ENCODE results near the gene LSMEM2. TPM values are rescaled to one million over a fixed set of nuclear protein-coding genes. Genes with fewer than 3 reads are reported as not detected.

Gene LSMEM2
- total and polyA plus RNA-seq, 12 donors = 1.9 to 45.2 (median 31.7) TPM

GRCh38 chr3:50297896-50298725 is 19.2 kb downstream of the LSMEM2 start:
- intact Hi-C loops (cut with DNase I) = no loop called here
- Histone ChIP-seq H3K27ac (peak overlapping the region; percentile 87 to 96 (median 95)), H3K36me3 (peaks cover 0 to 22% (median 0%) of the 10 kb centered on the region in 9 donors), H3K4me1 (peaks cover 23 to 56% (median 48%) of the 10 kb centered on the region in 9 donors), H3K9me3 (no peaks in the 10 kb centered on the region), H3K27me3 (no peaks in the 10 kb centered on the region), H3K4me3 (peak overlapping the region; percentile 52 to 82 (median 68))
- DNase-seq (no peak), ATAC-seq (no peak)
- WGBS, 2 donors = 46 to 59% methylated on average over 9 of the region's 9 CpGs
- TF ChIP-seq CTCF (IDR thresholded peaks at IDR 0.05) = peak in 1 of 9 donors; percentile 5

GRCh38 chr3:50298836-50299637 is 20.1 kb downstream of the LSMEM2 start, which contains the start of the genes HYAL3 and NAA80:
HYAL3 (minus strand) TSS chr3:50299405; CDS start chr3:50295602, 3,803 bp downstream.
NAA80 (minus strand) TSS chr3:50299405; CDS start chr3:50297463, 1,942 bp downstream.
- 0 to 1% methylated on average over 61 of the region's 61 CpGs for WGBS, 2 donors
- peak in 8 of 9 donors; percentile 16 to 52 (median 42) for TF ChIP-seq CTCF (IDR thresholded peaks at IDR 0.05)
- Histone ChIP-seq H3K27me3 (no peaks in the 10 kb centered on the region), H3K4me1 (peaks cover 22 to 59% (median 52%) of the 10 kb centered on the region in 9 donors), H3K9me3 (no peaks in the 10 kb centered on the region), H3K36me3 (peaks cover 0 to 22% (median 0%) of the 10 kb centered on the region in 9 donors), H3K4me3 (peak within 1 kb of the TSS; percentile 52 to 82 (median 68)), H3K27ac (peak within 1 kb of the TSS; percentile 87 to 96 (median 95))
- peak; percentile 86 to 91 (median 90) for ATAC-seq
- DNase-seq = peak; percentile 99 to 100
- intact Hi-C loops (cut with DNase I) = no loop called here

- peaks cover 22 to 59% (median 52%) of the 10 kb centered on the region in 9 donors for H3K4me1 ChIP-seq
- TF ChIP-seq CTCF (IDR thresholded peaks at IDR 0.05) = no peak
- ATAC-seq (no peak), DNase-seq (no peak)
- intact Hi-C loops (cut with DNase I) = no loop called here
- peak overlapping the region; percentile 16 to 82 (median 57) for H3K4me3 ChIP-seq
- H3K9me3 ChIP-seq = no peaks in the 10 kb centered on the region
- H3K36me3 ChIP-seq = peaks cover 0 to 22% (median 0%) of the 10 kb centered on the region in 9 donors
- H3K27ac ChIP-seq = peak overlapping the region; percentile 66 to 95 (median 94)
- WGBS, 2 donors = 0 to 1% methylated on average over 12 of the region's 12 CpGs
- no peaks in the 10 kb centered on the region for H3K27me3 ChIP-seq
These were observed 20.7 kb downstream of the LSMEM2 start for GRCh38 chr3:50299638-50299928.

All from heart right ventricle (tissue), 16 donors.